HG03432 (cell line): ENCODE data around the gene ABCB9.
"Not testable (repeated sequence)": the region's sequence is repeated elsewhere in the genome, so short reads cannot be mapped to it uniquely, and the experiment has no call there.

Experiments used
- ATAC-seq: cut with Tn5 transposase; IDR thresholded peaks from one replicate; pipeline ENCODE4 v1.9.1; 2021; ENCODE audit warnings: mild to moderate bottlenecking, moderate library complexity; ENCODE audit not compliant: unreplicated experiment

The ABCB9 gene

GRCh38 chr12:122944605-122945592, 21.4 kb downstream of the ABCB9 start:
- no peak for ATAC-seq

GRCh38 chr12:122943196-122943595, 23.1 kb downstream of the ABCB9 start:
- ATAC-seq = no peak

- ATAC-seq = no peak
Observed at GRCh38 chr12:122942637-122943036, 23.6 kb downstream of the ABCB9 start.

GRCh38 chr12:122941351-122941750, 24.9 kb downstream of the ABCB9 start:
- ATAC-seq = not testable (repeated sequence)

- ATAC-seq = no peak
Observed at GRCh38 chr12:122939125-122939524, 27.1 kb downstream of the ABCB9 start.

GRCh38 chr12:122937622-122938091, 28.6 kb downstream of the ABCB9 start:
- no peak for ATAC-seq

- ATAC-seq = no peak
Observed at GRCh38 chr12:122935318-122935717, 30.9 kb downstream of the ABCB9 start.

- no peak for ATAC-seq
Observed at GRCh38 chr12:122934722-122935121, 31.5 kb downstream of the ABCB9 start.

- no peak for ATAC-seq
Observed at GRCh38 chr12:122932207-122932606, 34.1 kb downstream of the ABCB9 start.

GRCh38 chr12:122929812-122930211, 36.5 kb downstream of the ABCB9 start:
- no peak for ATAC-seq

GRCh38 chr12:122929148-122929538, 37.1 kb downstream of the ABCB9 start:
- no peak for ATAC-seq

- ATAC-seq = no peak
Observed at GRCh38 chr12:122928404-122929147, 37.7 kb downstream of the ABCB9 start.

GRCh38 chr12:122927756-122928403, 38.4 kb downstream of the ABCB9 start:
- ATAC-seq = no peak

GRCh38 chr12:122921917-122922316, 44.3 kb downstream of the ABCB9 start:
- ATAC-seq = no peak

GRCh38 chr12:122920687-122921086, 45.6 kb downstream of the ABCB9 start:
- ATAC-seq = no peak

- no peak for ATAC-seq
Observed at GRCh38 chr12:122918827-122919226, 47.4 kb downstream of the ABCB9 start.

GRCh38 chr12:122917507-122918121, 48.6 kb downstream of the ABCB9 start:
- ATAC-seq = no peak

- no peak for ATAC-seq
Observed at GRCh38 chr12:122909442-122910288, 56.6 kb downstream of the ABCB9 start.

- no peak for ATAC-seq
Observed at GRCh38 chr12:122908915-122909314, 57.3 kb downstream of the ABCB9 start.

GRCh38 chr12:122905258-122905657, 61.0 kb downstream of the ABCB9 start:
- ATAC-seq = not testable (repeated sequence)
